GM12801 (cell line): Measurements from ENCODE around the gene TMEM238L.

ENCODE experiments used
- TF ChIP-seq, protein P1 (sequence below): IDR thresholded peaks from one replicate; pipeline ENCODE4 v1.5.1; 2011; ENCODE audit warnings: control low read depth; ENCODE audit not compliant: insufficient read length; ENCODE audit errors: extremely low read depth

The TMEM238L gene

DNA sequence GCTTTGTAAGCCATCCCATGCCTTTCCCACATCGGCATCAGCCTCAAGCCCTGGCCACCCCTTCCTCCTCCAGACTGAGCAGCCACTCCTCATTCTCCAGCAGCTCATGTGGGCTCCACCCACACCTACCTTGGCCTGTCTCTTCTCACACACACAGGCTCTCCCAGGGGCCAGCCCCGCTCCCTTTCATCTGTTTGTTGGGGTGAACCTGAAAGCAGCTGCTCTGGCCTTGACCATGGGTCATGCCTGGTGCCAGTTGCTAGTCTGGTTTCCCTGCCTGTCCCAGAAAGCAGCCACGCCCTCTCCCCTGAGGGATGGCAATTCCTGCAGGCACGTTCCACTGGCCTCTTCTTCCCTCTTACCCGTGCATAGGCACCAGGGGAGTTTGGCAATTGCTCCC lies 11.4 kb upstream of the TMEM238L start:
- TF ChIP-seq, protein P1, sequence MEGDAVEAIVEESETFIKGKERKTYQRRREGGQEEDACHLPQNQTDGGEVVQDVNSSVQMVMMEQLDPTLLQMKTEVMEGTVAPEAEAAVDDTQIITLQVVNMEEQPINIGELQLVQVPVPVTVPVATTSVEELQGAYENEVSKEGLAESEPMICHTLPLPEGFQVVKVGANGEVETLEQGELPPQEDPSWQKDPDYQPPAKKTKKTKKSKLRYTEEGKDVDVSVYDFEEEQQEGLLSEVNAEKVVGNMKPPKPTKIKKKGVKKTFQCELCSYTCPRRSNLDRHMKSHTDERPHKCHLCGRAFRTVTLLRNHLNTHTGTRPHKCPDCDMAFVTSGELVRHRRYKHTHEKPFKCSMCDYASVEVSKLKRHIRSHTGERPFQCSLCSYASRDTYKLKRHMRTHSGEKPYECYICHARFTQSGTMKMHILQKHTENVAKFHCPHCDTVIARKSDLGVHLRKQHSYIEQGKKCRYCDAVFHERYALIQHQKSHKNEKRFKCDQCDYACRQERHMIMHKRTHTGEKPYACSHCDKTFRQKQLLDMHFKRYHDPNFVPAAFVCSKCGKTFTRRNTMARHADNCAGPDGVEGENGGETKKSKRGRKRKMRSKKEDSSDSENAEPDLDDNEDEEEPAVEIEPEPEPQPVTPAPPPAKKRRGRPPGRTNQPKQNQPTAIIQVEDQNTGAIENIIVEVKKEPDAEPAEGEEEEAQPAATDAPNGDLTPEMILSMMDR, result no peak

DNA sequence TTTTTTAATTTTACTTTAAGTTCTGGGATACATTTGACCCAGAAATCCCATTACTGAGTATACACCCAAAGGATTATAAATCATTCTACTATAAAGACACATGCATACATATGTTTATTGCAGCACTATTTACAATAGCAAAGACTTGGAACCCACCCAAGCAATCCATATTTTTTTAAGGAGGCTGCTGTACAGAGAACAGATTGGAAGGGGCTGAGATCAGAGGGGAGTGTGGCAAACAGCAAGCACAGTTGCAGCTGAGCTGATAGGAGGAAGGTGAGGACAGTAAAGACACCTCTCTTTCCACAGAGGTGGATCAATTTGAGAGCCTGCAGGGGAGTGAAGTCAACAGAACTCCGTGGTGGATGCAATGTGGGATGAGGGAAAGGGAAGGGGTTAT lies 10.2 kb upstream of the TMEM238L start:
- TF ChIP-seq, protein P1, result no peak

DNA sequence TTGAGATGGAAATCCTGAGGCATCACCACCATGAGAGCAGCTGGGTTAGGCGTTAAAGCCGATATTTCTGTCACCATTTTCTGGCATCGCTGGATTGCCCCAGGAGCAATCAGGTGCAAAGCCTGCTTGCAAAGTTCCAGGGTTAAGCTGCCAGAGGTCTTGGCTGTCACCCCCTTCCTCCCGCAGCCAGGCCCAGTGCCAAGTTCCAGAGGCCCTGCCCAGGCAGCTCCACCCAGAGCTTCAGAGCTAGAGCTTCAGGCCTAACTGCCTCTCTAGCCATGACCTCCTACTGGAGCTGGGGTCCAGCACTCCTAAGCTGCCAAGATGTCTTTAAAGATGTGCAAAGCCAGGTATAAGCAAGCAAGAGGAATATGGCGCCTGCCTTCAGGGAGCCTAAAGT lies 8.8 kb upstream of the TMEM238L start:
- TF ChIP-seq, protein P1, result no peak

DNA sequence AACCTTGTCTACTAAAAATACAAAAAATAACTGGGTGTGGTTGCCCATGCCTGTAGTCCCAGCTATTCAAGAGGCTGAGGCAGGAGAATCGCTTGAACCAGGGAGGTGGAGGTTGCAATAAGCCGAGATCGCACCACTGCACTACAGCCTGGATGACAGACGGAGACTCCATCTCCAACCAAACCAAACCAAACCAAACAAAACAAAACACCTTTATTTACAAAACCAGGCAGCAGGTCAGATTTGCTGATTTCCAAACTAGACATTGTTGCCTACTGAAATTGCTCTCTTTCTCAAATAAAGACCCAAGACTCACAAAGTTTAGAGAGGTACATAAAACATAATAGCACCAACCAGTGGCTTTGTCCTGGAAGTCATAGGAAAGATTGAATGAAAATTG lies 5.7 kb upstream of the TMEM238L start:
- TF ChIP-seq, protein P1, result no peak

DNA sequence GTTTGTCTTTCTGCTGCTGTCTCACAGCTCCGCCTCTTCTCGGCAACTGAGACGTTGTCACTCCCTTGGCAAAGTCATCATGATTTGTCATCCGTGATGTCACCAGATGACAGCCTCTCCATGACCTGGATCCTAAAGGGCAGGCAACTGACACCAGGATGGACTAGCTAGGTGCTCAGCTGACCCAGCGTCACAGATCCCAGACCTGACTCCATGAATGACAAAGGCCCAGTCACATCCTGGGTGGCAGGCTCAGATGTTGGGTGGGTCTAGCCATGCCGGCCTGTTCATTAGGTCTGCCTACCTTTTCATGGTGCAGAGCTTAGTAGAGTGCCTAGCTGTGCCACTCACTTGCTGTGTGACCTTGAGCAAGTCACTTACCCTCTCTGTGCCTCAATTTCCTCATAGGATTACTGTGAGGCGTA lies 3.8 kb upstream of the TMEM238L start:
- TF ChIP-seq, protein P1, result no peak

DNA sequence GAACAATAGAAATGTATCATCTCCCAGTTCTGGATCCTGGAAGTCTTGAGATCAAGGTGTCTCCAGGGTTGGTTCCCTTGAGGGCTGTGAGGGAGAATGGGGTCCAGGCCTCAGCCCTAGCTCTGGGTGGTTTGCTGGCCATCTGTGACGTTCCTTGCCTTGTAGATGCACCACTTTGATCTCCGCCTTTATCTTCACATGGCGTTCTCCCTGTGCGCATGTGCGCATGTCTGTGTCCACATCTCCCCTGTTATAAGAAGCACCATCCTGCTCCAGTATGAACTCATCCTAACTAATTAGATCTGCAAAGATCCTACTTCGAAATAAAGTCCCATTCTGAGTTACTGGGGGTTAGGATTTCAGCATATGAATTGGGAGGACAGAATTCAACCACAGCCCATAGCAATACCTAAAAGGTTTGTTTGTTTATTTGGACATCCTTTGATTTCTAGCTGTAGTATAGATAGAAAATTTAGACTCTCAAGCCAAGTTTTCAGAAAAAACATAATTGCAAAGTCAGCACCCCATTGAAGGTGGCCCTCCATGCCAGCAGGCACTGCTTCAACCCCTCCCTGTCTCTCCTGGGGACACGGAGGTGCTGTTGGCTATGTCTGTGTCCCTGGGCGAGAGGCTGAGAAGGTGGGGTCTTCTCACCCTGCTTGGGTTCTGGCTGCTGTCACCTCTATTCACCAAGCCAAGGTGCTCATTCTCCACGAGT lies 2.8 kb upstream of the TMEM238L start:
- TF ChIP-seq, protein P1, result no peak

DNA sequence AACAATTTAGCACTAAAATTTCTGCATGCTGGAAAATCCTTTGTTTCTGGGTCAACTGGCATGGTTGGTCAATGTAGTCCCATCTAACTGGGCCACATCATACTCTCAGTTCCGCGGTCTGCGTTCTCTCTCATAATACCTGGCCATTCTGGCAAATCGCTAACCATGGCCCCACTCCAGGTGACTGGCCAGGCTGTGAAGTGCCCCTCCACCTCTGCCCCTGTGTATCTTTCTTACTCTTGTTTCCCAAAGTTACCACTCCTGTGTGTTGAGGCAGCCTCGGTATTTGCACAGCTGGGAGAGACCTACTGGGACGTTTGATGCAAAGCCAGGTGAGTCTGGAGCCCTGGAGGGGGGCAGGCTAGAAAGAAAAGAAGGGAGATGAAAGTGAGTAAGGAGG lies 2.0 kb upstream of the TMEM238L start:
- TF ChIP-seq, protein P1, result no peak
